Activated naive CD4-positive, alpha-beta T cell treated with anti-CD3 and anti-CD28 coated beads, Interleukin-2, amount 10 ng/mL, durations not matched to agents 5 hours and 36 hours (primary cell): ENCODE data around the gene RDH11. TPM values are rescaled to one million over a fixed set of nuclear protein-coding genes. Genes with fewer than 3 reads are reported as not detected.

ENCODE experiments used
- total RNA-seq, 2 experiments: library from RNA; stranded (reverse); gene quantifications; one replicate each; pipeline ENCODE4 v1.2.3, GENCODE V29; 2021

RDH11 gene, protein sequence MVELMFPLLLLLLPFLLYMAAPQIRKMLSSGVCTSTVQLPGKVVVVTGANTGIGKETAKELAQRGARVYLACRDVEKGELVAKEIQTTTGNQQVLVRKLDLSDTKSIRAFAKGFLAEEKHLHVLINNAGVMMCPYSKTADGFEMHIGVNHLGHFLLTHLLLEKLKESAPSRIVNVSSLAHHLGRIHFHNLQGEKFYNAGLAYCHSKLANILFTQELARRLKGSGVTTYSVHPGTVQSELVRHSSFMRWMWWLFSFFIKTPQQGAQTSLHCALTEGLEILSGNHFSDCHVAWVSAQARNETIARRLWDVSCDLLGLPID
- 10 to 100 TPM; 45.0 to 48.5 TPM for total RNA-seq

DNA sequence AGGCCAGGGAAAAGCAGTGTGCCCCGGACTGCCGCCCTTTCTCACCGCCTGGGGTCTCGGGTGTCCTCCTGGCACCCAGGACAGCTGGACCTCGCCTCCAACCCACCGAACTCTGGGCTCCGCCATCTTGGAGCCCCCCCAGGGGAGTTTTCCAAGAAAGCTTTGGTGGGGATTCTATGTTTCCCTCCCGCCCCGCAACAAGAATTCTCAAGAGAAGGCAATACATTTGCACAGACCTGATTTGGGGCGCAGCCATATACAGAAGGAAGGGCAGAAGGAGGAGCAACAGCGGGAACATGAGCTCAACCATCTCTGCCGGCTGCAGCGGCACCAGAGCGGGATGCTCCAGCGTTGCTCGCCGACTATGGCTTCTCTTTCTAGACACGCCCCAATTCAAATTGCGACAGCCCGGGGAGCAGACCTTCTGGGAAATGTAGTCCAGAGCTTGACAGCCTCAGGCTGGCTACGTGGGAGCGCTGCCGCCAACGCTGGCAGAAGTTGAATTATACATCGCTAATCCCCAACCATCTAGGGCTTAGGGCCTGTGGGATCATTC, at the start of gene RDH11:
RDH11 (minus strand) TSS at position 371 of the 556 bp plus-strand sequence; CDS start at position 310, 61 bp downstream.

GRCh38 chr14:67701492-67701891, 5.9 kb upstream of the RDH11 start, which contains the start of gene RDH12:
Gene RDH12, plus strand, starts transcription at chr14:67701886. Its CDS starts 20,757 bp downstream, at chr14:67722643.

GRCh38 chr14:67674480-67675218, 20.9 kb downstream of the RDH11 start, which contains the start of gene VTI1B:
Gene VTI1B, minus strand, starts transcription at chr14:67674632. Its CDS starts 143 bp downstream, at chr14:67674489.

Other genes with a start within 250 kb of the RDH11 start
- gene TMEM229B, start 207.0 kb downstream of the RDH11 start, total RNA-seq, result 10 to 100 TPM; 12.2 to 15.2 TPM
- gene PLEKHH1, start 162.5 kb downstream of the RDH11 start, total RNA-seq, result under 1 TPM; 0.53 to 0.77 TPM
- 10 to 100 TPM; 18.0 to 18.6 TPM for gene PIGH, start 95.5 kb downstream of the RDH11 start, total RNA-seq
- gene ARG2, start 75.8 kb downstream of the RDH11 start, total RNA-seq, result 1 to 10 TPM; 1.2 to 1.4 TPM
- gene VTI1B, start 21.1 kb downstream of the RDH11 start, total RNA-seq, result 10 to 100 TPM; 58.4 to 64.1 TPM
- not detected for gene RDH12, start 6.1 kb upstream of the RDH11 start, total RNA-seq
- gene ZFYVE26, start 120.8 kb upstream of the RDH11 start, total RNA-seq, result 10 to 100 TPM; 21.2 to 22.0 TPM
- gene RAD51B, start 124.0 kb upstream of the RDH11 start, total RNA-seq, result 10 to 100 TPM; 25.5 to 28.8 TPM